DOHH2 (cell line): ENCODE data around the gene RCAN2.

ENCODE experiments used
- H3F3A ChIP-seq: fragments of 200-600 bp; sonication (generic), shearing (Covaris generic); 2 replicates; pipeline ENCODE4 v1.6.0; 2016; ENCODE audit warnings: antibody characterized with exemption, mild to moderate bottlenecking; ENCODE audit not compliant: control insufficient read depth, insufficient read depth
- H3K27ac ChIP-seq: fragments of 200-600 bp; sonication (generic); 2 replicates; pipeline ENCODE4 v1.5.1; 2014; ENCODE audit warnings: low read depth, mild to moderate bottlenecking, low read length, moderate library complexity
- H3K27me3 ChIP-seq: fragments of 200-600 bp; sonication (generic); 2 replicates; pipeline ENCODE4 v1.6.1; 2014; ENCODE audit warnings: mild to moderate bottlenecking, low read length, mixed read lengths; ENCODE audit not compliant: control insufficient read depth
- H3K36me3 ChIP-seq: fragments of 200-600 bp; sonication (generic); 2 replicates; pipeline ENCODE4 v1.6.1; 2014; ENCODE audit warnings: mild to moderate bottlenecking, low read length, moderate library complexity, mixed read lengths; ENCODE audit not compliant: control insufficient read depth
- H3K4me1 ChIP-seq: fragments of 200-600 bp; sonication (generic); 2 replicates; pipeline ENCODE4 v1.6.1; 2014; ENCODE audit warnings: mild to moderate bottlenecking, low read length, mixed read lengths; ENCODE audit not compliant: control insufficient read depth
- H3K4me2 ChIP-seq: fragments of 200-600 bp; sonication (generic); 2 replicates; pipeline ENCODE4 v1.6.0; 2014; ENCODE audit warnings: mild to moderate bottlenecking, low read length, moderate library complexity
- H3K4me3 ChIP-seq: fragments of 200-600 bp; sonication (generic); 2 replicates; pipeline ENCODE4 v1.5.1; 2014; ENCODE audit warnings: mild to moderate bottlenecking, low read length, mixed read lengths
- H3K79me2 ChIP-seq: fragments of 200-600 bp; sonication (generic); 2 replicates; pipeline ENCODE4 v1.6.1; 2014; ENCODE audit warnings: mild to moderate bottlenecking, low read length, mixed read lengths; ENCODE audit not compliant: control insufficient read depth
- H3K9me2 ChIP-seq: fragments of 200-600 bp; sonication (generic); replicated peaks from 2 replicates; pipeline ENCODE4 v1.6.1; 2014; ENCODE audit warnings: mild to moderate bottlenecking, low read length, mixed read lengths; ENCODE audit not compliant: control insufficient read depth
- H3K9me3 ChIP-seq: fragments of 200-600 bp; sonication (generic); 2 replicates; pipeline ENCODE4 v1.6.1; 2014; ENCODE audit warnings: antibody characterized with exemption, low read length, mixed read lengths; ENCODE audit not compliant: control insufficient read depth, insufficient read depth
- H4K20me1 ChIP-seq: fragments of 200-600 bp; sonication (generic); 2 replicates; pipeline ENCODE4 v1.6.0; 2014; ENCODE audit warnings: low read depth, mild to moderate bottlenecking, antibody characterized with exemption, low read length, moderate library complexity; ENCODE audit not compliant: control insufficient read depth, insufficient read depth
- EZH2phosphoT487 ChIP-seq: fragments of 200-600 bp; sonication (generic); IDR thresholded peaks from 2 replicates; pipeline ENCODE4 v1.6.1; 2017; ENCODE audit warnings: borderline replicate concordance, mild to moderate bottlenecking, antibody characterized with exemption, low read length, moderate library complexity, mixed read lengths
- TF ChIP-seq, protein P1 (sequence below): fragments of 200-600 bp; sonication (generic); IDR thresholded peaks from one replicate; pipeline ENCODE4 v1.5.1; 2014; ENCODE audit warnings: antibody characterized with exemption, mild to moderate bottlenecking, low read depth, low read length; ENCODE audit not compliant: poor library complexity, severe bottlenecking

Gene RCAN2

DNA sequence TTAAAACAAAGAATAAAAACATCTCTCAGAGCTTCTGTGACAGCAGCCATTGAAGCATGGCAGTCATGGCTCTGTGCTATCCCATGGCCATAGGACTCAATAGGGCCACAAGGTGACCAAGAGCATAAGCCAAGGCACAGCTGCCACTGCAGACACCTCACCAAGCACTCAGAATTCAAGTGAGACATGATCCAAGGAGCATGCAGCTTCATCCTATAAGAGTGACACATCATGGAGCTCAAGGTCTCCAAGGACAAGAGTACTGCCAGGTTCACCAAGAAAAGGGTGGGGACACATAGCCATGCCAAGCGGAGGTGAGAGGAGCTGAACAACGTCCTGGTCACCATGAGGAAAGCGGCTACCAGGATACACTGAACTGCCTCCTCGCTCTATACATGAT lies 53.0 kb downstream of the RCAN2 start:
- Histone ChIP-seq H3K4me2 (no peak overlapping the region), H3K27ac (no peak overlapping the region), H3K9me3 (no peaks in the 10 kb centered on the region), H3K4me1 (no peaks in the 10 kb centered on the region), H3K9me2 (no peaks in the 10 kb centered on the region), H3K36me3 (no peaks in the 10 kb centered on the region), H3K27me3 (no peaks in the 10 kb centered on the region), H3F3A (no peaks in the 10 kb centered on the region), H4K20me1 (no peaks in the 10 kb centered on the region), H3K4me3 (no peak overlapping the region), H3K79me2 (no peaks in the 10 kb centered on the region)
- TF ChIP-seq EZH2phosphoT487: no peak
- TF ChIP-seq, protein P1, sequence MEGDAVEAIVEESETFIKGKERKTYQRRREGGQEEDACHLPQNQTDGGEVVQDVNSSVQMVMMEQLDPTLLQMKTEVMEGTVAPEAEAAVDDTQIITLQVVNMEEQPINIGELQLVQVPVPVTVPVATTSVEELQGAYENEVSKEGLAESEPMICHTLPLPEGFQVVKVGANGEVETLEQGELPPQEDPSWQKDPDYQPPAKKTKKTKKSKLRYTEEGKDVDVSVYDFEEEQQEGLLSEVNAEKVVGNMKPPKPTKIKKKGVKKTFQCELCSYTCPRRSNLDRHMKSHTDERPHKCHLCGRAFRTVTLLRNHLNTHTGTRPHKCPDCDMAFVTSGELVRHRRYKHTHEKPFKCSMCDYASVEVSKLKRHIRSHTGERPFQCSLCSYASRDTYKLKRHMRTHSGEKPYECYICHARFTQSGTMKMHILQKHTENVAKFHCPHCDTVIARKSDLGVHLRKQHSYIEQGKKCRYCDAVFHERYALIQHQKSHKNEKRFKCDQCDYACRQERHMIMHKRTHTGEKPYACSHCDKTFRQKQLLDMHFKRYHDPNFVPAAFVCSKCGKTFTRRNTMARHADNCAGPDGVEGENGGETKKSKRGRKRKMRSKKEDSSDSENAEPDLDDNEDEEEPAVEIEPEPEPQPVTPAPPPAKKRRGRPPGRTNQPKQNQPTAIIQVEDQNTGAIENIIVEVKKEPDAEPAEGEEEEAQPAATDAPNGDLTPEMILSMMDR: no peak

DNA sequence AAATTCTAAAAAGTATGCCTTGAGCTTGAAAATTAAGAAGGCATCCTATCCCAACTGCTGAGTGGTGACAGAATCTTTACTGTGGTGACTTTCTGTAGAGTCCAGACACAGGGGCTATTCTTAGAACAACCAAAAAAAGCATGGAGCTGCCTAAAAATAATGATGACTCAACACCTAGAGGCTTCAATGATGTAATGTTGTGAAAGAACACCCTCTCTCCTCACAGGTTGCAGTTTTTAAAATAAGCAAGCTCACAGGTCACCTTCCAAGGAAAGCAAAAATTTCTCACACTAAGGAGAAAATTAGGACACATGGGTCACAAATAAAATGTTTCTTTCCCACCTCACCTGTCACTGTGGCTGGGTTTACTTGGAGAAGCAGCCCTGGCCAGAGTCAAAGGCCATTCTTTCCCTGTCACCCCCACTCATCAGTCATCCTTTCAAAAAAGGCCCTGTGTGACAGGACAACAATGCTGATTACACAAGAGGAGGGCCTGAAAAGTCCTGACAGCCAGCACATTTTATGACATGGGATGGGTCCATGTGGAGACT lies 53.5 kb downstream of the RCAN2 start:
- H3K4me2 ChIP-seq: no peak overlapping the region
- H3K27me3 ChIP-seq: no peaks in the 10 kb centered on the region
- no peak overlapping the region for H3K27ac ChIP-seq
- no peaks in the 10 kb centered on the region for H3K36me3 ChIP-seq
- no peaks in the 10 kb centered on the region for H3K79me2 ChIP-seq
- H3K4me3 ChIP-seq: no peak overlapping the region
- H3K9me2 ChIP-seq: no peaks in the 10 kb centered on the region
- H3K9me3 ChIP-seq: no peaks in the 10 kb centered on the region
- no peak for TF ChIP-seq EZH2phosphoT487
- TF ChIP-seq, protein P1: no peak
- no peaks in the 10 kb centered on the region for H4K20me1 ChIP-seq
- H3K4me1 ChIP-seq: no peaks in the 10 kb centered on the region
- no peaks in the 10 kb centered on the region for H3F3A ChIP-seq

DNA sequence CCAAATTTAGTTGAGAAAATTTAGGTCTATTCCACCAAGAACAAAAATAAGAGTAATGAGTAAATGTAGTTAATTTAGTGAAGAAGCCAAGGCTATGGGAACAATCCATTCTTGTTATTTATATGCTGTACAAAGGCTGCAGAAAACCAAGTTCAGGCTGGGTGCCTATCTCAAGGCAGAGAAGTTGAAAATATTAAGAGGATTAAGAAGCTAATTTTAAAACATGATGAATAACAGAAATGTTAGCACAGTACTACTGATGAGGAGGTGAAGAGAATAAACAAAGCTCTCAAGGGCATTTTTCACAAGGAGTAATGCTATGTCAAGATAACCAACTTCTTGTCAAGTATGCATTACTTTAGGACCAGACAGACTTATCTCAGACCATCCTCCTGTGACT lies 68.6 kb downstream of the RCAN2 start:
- H3K27me3 ChIP-seq: no peaks in the 10 kb centered on the region
- no peak overlapping the region for H3K4me2 ChIP-seq
- no peak for TF ChIP-seq EZH2phosphoT487
- H3F3A ChIP-seq: no peaks in the 10 kb centered on the region
- H3K79me2 ChIP-seq: no peaks in the 10 kb centered on the region
- H3K9me3 ChIP-seq: no peaks in the 10 kb centered on the region
- H3K4me3 ChIP-seq: no peak overlapping the region
- H3K4me1 ChIP-seq: no peaks in the 10 kb centered on the region
- no peaks in the 10 kb centered on the region for H3K36me3 ChIP-seq
- no peak overlapping the region for H3K27ac ChIP-seq
- no peaks in the 10 kb centered on the region for H4K20me1 ChIP-seq
- no peaks in the 10 kb centered on the region for H3K9me2 ChIP-seq

DNA sequence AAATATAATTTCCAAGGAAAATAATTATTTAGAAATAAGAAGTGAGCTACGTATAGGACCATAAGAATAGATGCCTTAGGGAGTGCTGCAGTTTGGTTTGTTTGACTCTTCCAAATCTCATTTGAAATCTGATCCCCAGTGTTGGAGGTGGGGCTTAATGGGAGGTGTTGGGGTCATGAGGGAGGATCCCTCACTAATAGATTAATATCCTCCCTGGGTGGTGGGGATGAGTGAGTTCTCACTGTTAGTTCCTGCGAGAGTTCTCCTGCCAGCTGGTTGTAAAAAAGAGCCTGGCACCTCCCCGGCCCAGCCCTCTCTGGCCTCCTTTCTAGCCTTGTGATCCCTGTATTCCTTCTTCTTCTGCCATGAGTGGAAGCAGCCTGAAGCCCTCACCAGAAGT lies 69.3 kb downstream of the RCAN2 start:
- no peaks in the 10 kb centered on the region for H3F3A ChIP-seq
- no peaks in the 10 kb centered on the region for H3K36me3 ChIP-seq
- H3K27ac ChIP-seq: no peak overlapping the region
- no peaks in the 10 kb centered on the region for H3K27me3 ChIP-seq
- H3K4me2 ChIP-seq: no peak overlapping the region
- H4K20me1 ChIP-seq: no peaks in the 10 kb centered on the region
- H3K4me3 ChIP-seq: no peak overlapping the region
- no peaks in the 10 kb centered on the region for H3K9me3 ChIP-seq
- no peaks in the 10 kb centered on the region for H3K4me1 ChIP-seq
- no peak for TF ChIP-seq EZH2phosphoT487
- TF ChIP-seq, protein P1: no peak
- no peaks in the 10 kb centered on the region for H3K79me2 ChIP-seq
- H3K9me2 ChIP-seq: no peaks in the 10 kb centered on the region
